Epidermal melanocyte (primary cell): Measurements from ENCODE around the gene GPAT3.
A peak's percentile ranks its signal among the peaks of the same experiment; 100 is the strongest.

Experiments
- DNase-seq: peaks from one replicate; pipeline ENCODE4 v3.0.0; 2011; ENCODE audit warnings: low spot score; ENCODE audit not compliant: insufficient read length

GPAT3 gene

DNA sequence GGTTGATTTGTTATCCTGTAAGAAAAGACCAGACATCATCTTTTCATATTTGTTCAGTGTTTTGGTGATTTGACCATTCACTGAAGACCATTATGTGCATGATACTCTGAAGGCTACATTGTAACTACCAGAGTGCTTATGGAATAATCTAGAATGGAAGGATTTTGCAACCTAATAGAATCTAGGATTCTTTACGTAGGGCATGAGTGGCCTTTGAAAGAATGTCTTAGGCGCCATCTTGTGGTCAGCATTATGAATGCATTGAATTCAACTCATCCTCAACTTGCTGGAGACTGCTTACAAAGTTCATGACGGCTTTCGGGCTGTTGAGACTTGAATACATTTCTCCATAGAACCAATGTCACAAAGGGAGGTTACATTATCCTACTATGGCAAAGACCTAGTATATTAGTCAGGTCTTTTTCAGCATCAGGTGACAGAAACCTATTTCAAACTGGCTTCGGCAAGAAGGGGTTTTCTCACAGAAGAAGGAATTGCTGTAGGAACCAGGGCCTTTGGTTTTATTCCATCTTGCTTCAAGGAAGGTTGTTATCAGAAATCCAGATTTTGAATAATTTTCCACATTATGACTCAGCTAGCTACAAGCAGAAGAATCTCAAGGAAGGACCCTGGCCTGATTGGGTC is 104.1 kb downstream of the GPAT3 start:
- DNase-seq, result peak; percentile 64

DNA sequence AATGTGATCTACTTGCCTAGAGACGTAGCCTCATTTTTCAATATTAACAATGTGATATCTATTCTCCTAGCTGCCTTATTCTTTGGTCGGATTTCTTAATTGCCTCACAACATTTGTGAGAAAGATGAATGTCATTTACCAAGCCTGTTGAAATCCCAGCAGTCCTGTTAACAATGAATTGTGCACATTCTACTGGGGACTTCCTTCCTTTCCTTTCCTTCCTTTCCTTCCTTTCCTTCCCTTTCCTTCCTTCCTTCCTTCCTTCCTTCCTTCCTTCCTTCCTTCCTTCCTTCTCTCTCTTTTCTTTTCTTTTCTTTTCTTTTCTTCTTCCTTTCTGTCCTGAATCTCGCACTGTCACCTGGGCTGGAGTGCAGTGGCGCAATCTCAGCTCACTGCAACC is 107.1 kb downstream of the GPAT3 start:
- no peak for DNase-seq

DNA sequence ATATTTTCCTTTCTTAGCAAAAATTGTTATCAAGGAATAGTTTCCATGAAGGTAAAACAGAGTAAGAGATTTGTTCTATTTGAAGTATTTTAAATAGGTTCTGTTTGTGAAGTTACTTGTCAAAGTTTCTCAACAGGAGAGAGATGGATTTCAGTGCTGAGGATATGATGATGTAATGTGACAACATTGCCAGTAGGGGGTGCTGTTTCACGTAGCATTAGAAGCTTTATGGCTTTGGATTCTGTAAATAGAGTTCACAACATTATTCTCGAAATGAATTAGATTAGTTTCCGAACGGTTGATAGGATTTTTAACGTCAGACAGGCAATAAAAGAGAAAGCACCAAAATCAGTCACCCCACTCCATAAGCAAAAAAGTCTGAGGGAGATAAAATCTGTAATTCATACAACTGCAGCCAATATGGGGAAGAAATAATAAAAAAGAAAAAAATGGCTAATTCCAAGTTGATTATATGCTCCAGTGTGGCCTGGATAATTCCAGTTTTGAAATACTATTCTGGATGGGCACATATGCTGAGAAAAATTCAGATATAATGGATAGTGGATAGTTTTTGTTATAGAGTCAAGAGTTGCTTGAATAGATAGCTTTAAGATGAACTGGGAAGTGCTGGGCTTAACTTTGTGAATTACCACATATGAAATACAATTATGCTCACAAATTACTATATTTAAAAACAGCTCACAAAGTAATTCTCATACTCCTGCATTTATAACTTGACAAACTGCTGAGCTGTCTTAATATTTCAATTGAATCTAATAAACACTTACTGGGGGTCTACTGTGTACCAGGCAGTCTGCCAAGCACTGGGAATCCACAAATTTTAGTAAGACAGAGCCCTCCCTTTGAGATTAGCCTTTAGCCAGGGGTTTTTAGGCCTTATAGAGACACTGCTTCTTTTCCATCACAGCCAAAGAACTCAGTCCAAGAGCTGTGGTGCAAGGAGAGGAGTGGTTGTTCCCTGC is 109.1 kb downstream of the GPAT3 start:
- peak; percentile 52 for DNase-seq

DNA sequence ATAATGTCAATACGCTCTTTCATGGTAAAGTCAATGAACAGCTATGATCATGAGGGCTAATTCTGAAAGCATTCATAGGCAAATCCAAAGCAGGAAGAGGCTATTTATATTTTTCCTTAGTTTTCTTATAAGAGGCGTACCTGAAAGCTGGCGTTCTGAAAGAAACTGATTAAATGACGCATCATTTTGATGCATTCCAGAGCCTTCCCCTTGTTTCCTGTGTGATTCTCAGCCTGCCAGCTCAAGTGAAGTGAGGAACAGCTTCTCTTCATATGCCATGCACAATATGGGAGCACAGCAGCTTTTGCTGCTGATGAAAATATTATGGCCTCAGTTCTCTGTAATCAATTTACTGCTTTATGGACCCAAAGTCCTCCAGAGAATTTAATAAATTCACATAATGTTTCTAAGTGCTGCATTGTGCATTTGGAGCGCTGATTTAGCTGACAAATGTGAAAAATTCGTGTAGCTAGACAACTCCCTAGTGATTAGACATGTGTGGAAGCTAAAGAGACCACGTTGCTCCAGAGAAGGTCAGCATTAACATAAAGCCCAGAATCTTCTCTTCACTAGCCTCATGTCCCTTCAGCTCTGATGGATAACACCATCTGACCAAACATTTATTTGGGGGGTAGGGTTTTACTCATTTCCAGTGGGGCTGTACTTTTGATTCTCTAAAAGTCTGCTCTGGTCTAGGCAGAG is 110.8 kb downstream of the GPAT3 start:
- no peak for DNase-seq

DNA sequence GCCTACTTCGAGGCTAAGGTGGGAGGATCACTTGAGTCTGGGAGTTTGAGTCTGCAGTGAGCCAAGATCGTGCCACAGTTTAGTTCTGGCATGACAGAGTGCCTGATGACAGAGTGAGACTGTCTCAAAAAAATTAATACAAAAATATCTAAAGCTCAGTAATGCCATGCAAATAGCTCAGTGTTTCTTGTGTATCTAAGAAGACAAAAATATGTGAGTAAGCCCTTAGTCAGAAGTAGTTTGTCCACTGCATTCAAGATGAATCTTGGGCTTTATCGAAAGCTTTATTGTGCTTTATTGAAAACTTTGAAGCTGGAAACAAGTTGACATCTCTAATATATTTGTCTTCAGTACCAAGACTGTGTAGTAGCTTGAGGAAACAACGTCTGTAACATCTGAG is 115.9 kb downstream of the GPAT3 start:
- no peak for DNase-seq
